Glomerular endothelial cell (primary cell): ENCODE measurements around the gene PKP4. TPM values are rescaled to one million over a fixed set of nuclear protein-coding genes. Genes with fewer than 3 reads are reported as not detected.

ENCODE experiments used
- DNase-seq: peaks from one replicate; pipeline ENCODE4 v3.0.0-alpha.2; 2011; ENCODE audit warnings: low read depth, low spot score; ENCODE audit errors: extremely low read depth
- total RNA-seq: library from RNA; depleted of rRNA; stranded (reverse); fragments of >200 nt; gene quantifications from 2 replicates; pipeline ENCODE4 v1.2.3, GENCODE V29; 2015

Gene PKP4
- total RNA-seq, 1 donor from 2014 or later, result 48.0 TPM

- no peak for DNase-seq
Observed at GRCh38 chr2:158530829-158531228, 74.1 kb downstream of the PKP4 start.

- DNase-seq, result no peak
Observed at GRCh38 chr2:158533009-158533408, 76.3 kb downstream of the PKP4 start.

- DNase-seq, result peak; percentile 58
Observed at GRCh38 chr2:158539176-158540005, 82.6 kb downstream of the PKP4 start.

- no peak for DNase-seq
Observed at GRCh38 chr2:158542577-158542976, 85.8 kb downstream of the PKP4 start.

GRCh38 chr2:158543957-158544356 lies 87.2 kb downstream of the PKP4 start:
- DNase-seq, result no peak

- no peak for DNase-seq
Observed at GRCh38 chr2:158544998-158545397, 88.2 kb downstream of the PKP4 start.

GRCh38 chr2:158546412-158547144 lies 89.8 kb downstream of the PKP4 start:
- DNase-seq, result no peak

- no peak for DNase-seq
Observed at GRCh38 chr2:158553257-158553656, 96.5 kb downstream of the PKP4 start.

- no peak for DNase-seq
Observed at GRCh38 chr2:158554996-158555395, 98.2 kb downstream of the PKP4 start.

- no peak for DNase-seq
Observed at GRCh38 chr2:158556124-158556523, 99.4 kb downstream of the PKP4 start.

- DNase-seq, result no peak
Observed at GRCh38 chr2:158557752-158558151, 101.0 kb downstream of the PKP4 start.

- DNase-seq, result no peak
Observed at GRCh38 chr2:158559252-158559651, 102.5 kb downstream of the PKP4 start.

- no peak for DNase-seq
Observed at GRCh38 chr2:158560259-158560658, 103.5 kb downstream of the PKP4 start.

GRCh38 chr2:158561054-158561453 lies 104.3 kb downstream of the PKP4 start:
- DNase-seq, result no peak

GRCh38 chr2:158567208-158567607 lies 110.5 kb downstream of the PKP4 start:
- no peak for DNase-seq

GRCh38 chr2:158569284-158569683 lies 112.5 kb downstream of the PKP4 start:
- DNase-seq, result no peak

- DNase-seq, result no peak
Observed at GRCh38 chr2:158570869-158571268, 114.1 kb downstream of the PKP4 start.

- no peak for DNase-seq
Observed at GRCh38 chr2:158573739-158574138, 117.0 kb downstream of the PKP4 start.

GRCh38 chr2:158575051-158575635 lies 118.4 kb downstream of the PKP4 start:
- DNase-seq, result peak; percentile 16

- no peak for DNase-seq
Observed at GRCh38 chr2:158577141-158577540, 120.4 kb downstream of the PKP4 start.

- DNase-seq, result no peak
Observed at GRCh38 chr2:158578703-158579330, 122.1 kb downstream of the PKP4 start.
